NCI-H69 (cell line): Measurements from ENCODE around the gene PARD6B.
"Not testable (repeated sequence)": the region's sequence is repeated elsewhere in the genome, so short reads cannot be mapped to it uniquely, and the experiment has no call there.

ENCODE experiments used
- DNase-seq: peaks from one replicate; lab custom pipeline; 2025; lab: John Stamatoyannopoulos, UW

Gene PARD6B

GRCh38 chr20:50799890-50800550, 68.6 kb downstream of the PARD6B start:
- DNase-seq = no peak

DNA sequence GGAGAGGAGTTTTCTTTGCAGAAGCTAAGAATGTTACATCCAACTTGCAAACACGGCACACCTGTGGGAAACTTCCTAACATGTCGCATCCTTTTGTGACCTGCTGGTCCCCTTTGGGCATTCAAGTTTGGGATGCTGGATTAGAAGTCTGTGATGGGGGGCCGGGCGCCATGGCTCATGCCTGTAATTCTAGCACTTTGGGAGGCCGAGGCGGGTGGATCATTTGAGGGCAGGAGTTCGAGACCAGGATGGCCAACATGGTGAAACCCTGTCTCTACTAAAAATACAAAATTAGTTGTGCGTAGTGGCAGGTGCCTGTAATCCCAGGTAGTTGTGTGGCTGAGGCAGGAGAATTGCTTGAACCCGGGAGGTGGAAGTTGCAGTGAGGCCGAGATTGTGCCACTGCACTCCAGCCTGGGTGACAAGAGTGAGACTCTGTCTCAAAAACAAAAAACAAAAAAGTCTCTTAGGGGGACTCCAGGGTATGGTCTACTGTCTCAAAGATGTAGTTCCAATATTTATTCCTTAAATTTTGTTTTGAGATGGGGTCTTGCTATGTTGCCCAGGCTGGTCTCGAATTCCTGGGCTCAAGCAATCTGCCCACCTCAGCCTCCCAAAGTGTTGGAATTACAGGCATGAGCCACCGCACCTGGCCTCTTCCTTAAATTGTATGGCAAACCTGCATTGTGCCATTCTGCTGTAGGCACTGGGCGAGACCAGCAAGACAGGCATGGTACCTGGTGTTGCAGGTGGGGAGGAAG, 69.8 kb downstream of the PARD6B start:
- not testable (repeated sequence) for DNase-seq

- no peak for DNase-seq
Observed at GRCh38 chr20:50801747-50802125, 70.4 kb downstream of the PARD6B start.

DNA sequence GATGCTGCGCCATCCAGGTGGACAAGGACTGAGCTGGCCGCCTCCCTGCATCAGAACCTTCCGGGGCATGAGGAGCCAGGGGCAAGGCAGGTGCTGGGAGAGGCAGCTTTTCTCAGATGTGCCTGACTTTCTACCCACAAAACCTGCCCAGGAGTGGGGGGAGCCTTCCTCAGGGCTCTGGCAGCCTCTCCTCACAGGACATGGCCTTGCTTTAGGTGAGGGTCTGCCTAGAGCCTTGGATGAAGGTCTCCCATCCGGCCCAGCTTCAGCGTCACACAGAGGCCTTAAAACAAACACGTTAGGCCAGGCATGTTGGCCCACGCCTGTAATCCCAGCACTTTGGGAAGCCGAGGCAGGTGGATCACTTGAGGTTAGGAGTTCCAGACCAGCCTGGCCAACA, 70.9 kb downstream of the PARD6B start:
- no peak for DNase-seq

DNA sequence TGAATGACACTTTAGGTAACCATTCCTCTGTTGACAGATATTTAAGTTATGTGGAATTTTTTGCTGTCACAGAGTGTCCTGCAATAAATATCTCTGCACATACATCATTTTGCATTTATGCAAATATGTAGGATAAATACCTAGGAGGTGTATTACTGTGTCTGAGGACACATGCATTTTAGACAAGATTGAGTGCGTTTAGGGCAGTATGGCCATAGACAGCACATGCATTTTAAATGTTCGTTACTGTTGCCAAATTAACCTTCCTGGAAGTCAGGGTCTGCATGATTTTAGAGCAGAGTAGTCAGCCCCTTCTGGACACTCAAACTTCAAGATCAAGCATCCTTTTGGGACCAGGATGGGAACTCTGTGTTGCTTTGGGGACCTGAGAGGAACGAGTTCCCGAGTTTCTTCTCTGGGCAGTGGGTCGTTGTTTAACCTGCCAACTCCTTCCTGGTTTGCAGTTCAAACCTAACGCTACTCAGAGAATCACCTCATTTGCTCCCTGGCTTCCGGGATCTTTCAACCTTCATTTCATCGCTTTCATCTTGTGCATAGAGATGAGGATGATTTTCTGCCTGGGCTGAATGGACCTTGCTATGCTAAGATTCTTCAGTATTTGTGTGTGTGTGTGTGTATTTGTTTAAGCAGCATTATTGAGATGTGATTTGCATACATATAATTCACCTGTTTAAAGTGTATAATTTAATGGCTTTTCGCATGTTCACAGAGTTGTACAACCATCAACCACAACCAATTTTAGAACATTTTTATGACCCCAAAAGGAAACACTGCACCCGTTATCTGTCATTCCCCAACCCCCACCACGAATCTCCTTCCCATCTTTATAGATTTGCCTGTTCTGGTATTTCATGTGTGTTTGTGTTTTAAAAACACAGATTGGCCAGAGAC, 73.3 kb downstream of the PARD6B start:
- DNase-seq = no peak

DNA sequence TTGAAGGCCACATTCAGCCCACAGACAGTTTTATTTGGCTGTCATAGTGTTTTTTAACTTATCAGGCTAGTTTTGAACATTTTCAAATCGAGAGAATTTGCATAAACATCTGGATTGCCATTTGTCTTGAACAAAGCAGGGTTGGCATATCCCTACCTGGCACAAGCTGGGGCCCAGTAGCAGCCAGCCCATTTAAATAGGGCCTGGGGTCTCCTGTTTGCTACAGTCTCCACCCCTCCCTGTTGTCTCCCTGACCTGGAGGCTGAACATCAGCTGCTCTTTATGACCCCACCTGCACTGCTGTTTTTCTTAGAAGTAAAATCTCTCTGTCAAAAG, 73.9 kb downstream of the PARD6B start:
- DNase-seq = no peak

GRCh38 chr20:50806126-50806768, 74.9 kb downstream of the PARD6B start:
- no peak for DNase-seq
